SKM-1 (cell line): ENCODE results near the gene MMS19.
"Not testable (repeated sequence)": the region's sequence is repeated elsewhere in the genome, so short reads cannot be mapped to it uniquely, and the experiment has no call there.

Experiments used
- DNase-seq: peaks from one replicate; lab custom pipeline; 2025; ENCODE audit not compliant: unreplicated experiment; lab: John Stamatoyannopoulos, UW

The MMS19 gene

DNA sequence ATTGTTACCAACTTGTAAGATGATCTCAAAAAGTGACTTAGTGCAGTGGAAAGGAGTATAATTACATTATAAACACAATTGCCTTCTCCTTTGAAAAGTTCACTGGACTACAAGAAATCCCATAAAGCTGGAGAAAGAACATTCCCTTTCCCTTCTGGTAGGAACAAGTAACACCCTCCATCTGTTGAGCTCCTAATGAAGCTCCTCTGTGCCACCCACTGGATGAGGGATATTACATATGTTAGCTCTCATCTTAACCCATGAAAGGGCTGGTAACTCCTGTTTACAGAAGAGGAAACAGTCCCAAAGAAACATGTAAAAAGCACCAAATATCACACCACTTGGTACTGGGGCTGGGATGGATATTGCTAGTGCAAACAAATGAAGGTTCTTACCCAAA is 64.2 kb downstream of the MMS19 start:
- no peak for DNase-seq

DNA sequence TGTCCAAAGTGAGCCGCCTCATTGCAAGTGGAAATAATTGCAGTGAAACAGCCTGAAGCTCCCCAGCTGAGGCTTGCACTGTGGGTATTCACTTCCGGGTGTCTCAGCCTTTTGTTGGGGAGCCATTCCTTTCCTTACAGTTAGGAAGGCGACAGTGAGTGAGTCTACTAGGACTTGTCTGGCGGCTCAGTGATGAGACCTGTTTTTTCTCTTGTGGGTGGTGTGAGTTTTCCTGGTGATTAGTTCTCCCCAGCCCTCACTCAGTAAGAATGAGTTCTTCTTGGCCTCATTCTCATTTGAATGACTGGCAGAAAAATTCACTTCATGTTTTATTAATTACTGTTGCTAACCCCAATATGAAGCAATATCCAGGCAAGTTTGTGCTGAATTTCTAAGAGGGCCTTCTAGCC is 69.6 kb downstream of the MMS19 start:
- DNase-seq = no peak

DNA sequence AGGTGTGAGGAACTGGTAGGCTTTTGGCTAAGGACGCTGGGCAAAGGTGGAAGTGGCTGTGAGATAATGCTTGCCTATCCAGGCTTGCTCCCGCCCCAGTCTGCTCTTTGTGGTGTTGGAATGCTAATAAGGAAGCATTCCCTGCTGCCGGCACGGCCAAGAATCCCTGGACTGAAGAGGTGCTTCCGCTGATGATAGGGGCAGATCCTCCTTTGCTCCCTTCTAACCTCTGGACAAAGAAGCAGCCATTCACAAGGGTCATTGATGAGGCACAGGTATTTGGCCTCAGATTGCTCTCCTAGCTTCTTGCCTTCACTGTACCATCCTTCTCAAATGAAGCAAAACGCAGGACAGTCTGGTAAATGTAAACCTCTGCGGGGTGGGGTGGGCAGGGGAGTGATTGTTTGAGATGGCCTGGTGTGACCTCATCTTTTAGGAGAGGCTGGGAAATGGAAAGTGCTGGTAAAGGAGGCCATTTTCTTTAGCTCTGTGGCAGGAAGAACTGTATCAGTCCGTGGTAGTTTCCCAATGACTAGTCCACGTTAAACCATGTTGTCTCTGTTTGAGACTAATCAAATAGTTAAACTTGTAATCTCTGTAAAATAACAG is 70.5 kb downstream of the MMS19 start:
- DNase-seq = no peak

GRCh38 chr10:97426776-97427570 is 71.2 kb downstream of the MMS19 start:
- no peak for DNase-seq

GRCh38 chr10:97425964-97426775 is 72.1 kb downstream of the MMS19 start, which contains the start of gene PGAM1:
Gene PGAM1 (plus strand): TSS chr10:97426191. CDS start chr10:97426308, 117 bp downstream.
- peak; percentile 90 for DNase-seq

- DNase-seq = not testable (repeated sequence)
These were observed 74.5 kb downstream of the MMS19 start for GRCh38 chr10:97423757-97424098.

- no peak for DNase-seq
These were observed 81.7 kb downstream of the MMS19 start for GRCh38 chr10:97416565-97416964.

DNA sequence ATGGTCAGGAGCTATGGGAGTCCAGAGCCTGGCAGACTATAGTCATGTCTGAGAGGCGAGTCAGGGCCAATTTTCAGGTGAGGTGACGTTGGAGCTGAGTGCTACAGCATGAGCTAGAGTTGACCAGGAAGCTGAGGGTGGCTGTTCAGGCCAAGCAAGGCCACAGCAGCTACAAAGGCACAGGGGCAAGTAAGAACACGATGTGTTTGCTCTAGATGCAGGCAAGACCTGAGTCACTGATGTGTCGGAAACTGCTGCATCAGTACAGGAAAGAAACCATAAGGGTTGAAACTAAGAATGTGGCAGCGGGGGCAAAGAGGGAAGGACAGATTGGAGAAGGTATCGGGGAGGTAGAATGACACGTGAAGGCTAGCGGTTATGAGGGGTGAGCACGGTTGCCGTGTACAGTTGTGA is 85.3 kb downstream of the MMS19 start:
- no peak for DNase-seq

GRCh38 chr10:97411406-97411805 is 86.8 kb downstream of the MMS19 start:
- DNase-seq = peak; percentile 41

DNA sequence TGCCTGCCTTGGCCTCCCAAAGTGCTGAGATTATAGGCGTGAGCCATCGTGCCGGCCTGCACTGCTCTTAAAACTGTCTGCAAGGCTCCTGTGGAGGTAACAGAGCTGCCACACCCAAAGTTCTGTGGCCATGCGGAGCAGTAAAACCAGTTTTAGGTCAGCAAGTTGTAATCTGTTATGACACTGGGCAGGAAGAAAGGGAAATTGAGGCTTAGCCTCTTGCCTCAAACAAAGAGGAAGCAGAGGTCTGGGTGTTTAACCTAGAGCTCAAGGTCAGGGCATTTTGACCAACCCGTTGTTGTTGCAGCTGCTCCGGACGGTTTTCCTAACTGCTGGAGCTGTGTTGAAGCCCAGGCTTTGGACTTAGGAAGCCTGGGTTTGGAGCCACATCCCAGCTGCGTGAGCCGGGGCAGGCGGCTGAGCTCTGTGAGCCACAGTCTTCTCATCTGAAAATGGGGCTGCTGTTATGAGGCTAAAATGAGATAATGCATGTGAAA is 89.7 kb downstream of the MMS19 start:
- DNase-seq = peak; percentile 95
